HepG2 (cell line): ENCODE data around the gene LIFR. TPM values are rescaled to one million over a fixed set of nuclear protein-coding genes. Genes with fewer than 3 reads are reported as not detected.

ENCODE experiments used
- AKAP8 ChIP-seq: sonication (generic); formaldehyde crosslinking; IDR thresholded peaks from 2 replicates; pipeline ENCODE4 v1.5.1; 2020; ENCODE audit warnings: mild to moderate bottlenecking, missing genetic modification reagents
- ARNT2 ChIP-seq: sonication (generic); formaldehyde crosslinking; IDR thresholded peaks from 2 replicates; pipeline ENCODE4 v1.8.0; 2022; ENCODE audit warnings: mild to moderate bottlenecking, low read depth, missing genetic modification reagents, moderate library complexity
- BHLHE40 ChIP-seq: IDR thresholded peaks from 2 replicates; pipeline ENCODE4 v1.6.1; 2011; ENCODE audit warnings: low read length, improper control_type of control experiment
- BORCS8-MEF2B ChIP-seq: sonication (generic); formaldehyde crosslinking; IDR thresholded peaks from 2 replicates; pipeline ENCODE4 v1.8.0; 2022; ENCODE audit warnings: mild to moderate bottlenecking, missing genetic modification reagents
- GATAD2A ChIP-seq: IDR thresholded peaks from 2 replicates; pipeline ENCODE4 v1.6.1; 2016
- RARG ChIP-seq: sonication (generic); formaldehyde crosslinking; IDR thresholded peaks from 2 replicates; pipeline ENCODE4 v1.4.0; 2020; ENCODE audit warnings: low read depth, mild to moderate bottlenecking, missing genetic modification reagents
- SIN3B ChIP-seq: fragments of 150-350 bp; IDR thresholded peaks from 2 replicates; pipeline ENCODE4 v1.6.1; 2014; ENCODE audit warnings: low read length
- SMAD9 ChIP-seq: sonication (generic); formaldehyde crosslinking; IDR thresholded peaks from 2 replicates; pipeline ENCODE4 v1.5.1; 2020; ENCODE audit warnings: mild to moderate bottlenecking, missing genetic modification reagents
- TBX2 ChIP-seq: sonication (generic); formaldehyde crosslinking; IDR thresholded peaks from 2 replicates; pipeline ENCODE4 v1.5.0; 2020; ENCODE audit warnings: missing genetic modification reagents, mild to moderate bottlenecking, borderline replicate concordance
- ZBTB1 ChIP-seq: sonication (generic); formaldehyde crosslinking; IDR thresholded peaks from 2 replicates; pipeline ENCODE4 v1.4.0; 2020; ENCODE audit warnings: missing genetic modification reagents, borderline replicate concordance
- ZFP36L2 ChIP-seq: sonication (generic); formaldehyde crosslinking; IDR thresholded peaks from 2 replicates; pipeline ENCODE4 v1.4.0; 2020; ENCODE audit warnings: missing genetic modification reagents
- ZNF772 ChIP-seq: sonication (generic); formaldehyde crosslinking; IDR thresholded peaks from 2 replicates; pipeline ENCODE4 v1.5.0; 2020; ENCODE audit warnings: mild to moderate bottlenecking, missing genetic modification reagents
- ZNF883 ChIP-seq: sonication (generic); formaldehyde crosslinking; IDR thresholded peaks from 2 replicates; pipeline ENCODE4 v1.5.1; 2020; ENCODE audit warnings: mild to moderate bottlenecking, missing genetic modification reagents; ENCODE audit errors: not compliant biosample characterization
- polyA plus RNA-seq, 8 experiments: library from polyadenylated mRNA; depleted of rRNA in 3 of 8; stranded (reverse) in 7 of 8; unstranded in 1 of 8; fragments of >200 nt; fragmentation: Illumina TruSeq in 4 of 8; extraction: Trizol in 4 of 8; gene quantifications; 2 replicates each; pipeline versions ENCODE4 v1.2.1 to v1.2.3, GENCODE V29; 2011 to 2016; ENCODE audit warnings: low read depth in 4 of 8, missing spikeins in 1 of 8, mixed read lengths in 1 of 8; ENCODE audit not compliant: insufficient read depth in 1 of 8
- total RNA-seq, 5 experiments: library from RNA; depleted of rRNA; stranded (reverse); fragments of >200 nt; fragmentation: Illumina TruSeq; extraction: Trizol; gene quantifications; 2 replicates each; pipeline ENCODE4 v1.2.3, GENCODE V29; 2016; ENCODE audit warnings: low read depth in 1 of 5
- TF ChIP-seq, protein P1 (sequence below): sonication (generic); formaldehyde crosslinking; IDR thresholded peaks from 2 replicates; pipeline ENCODE4 v1.4.0; 2020; ENCODE audit warnings: missing genetic modification reagents, borderline replicate concordance
- TF ChIP-seq, protein P2 (sequence below): sonication (generic); formaldehyde crosslinking; IDR thresholded peaks from 2 replicates; pipeline ENCODE4 v1.4.0; 2020; ENCODE audit warnings: mild to moderate bottlenecking, missing genetic modification reagents
- TF ChIP-seq, protein P3 (sequence below): sonication (generic); formaldehyde crosslinking; IDR thresholded peaks from 2 replicates; pipeline ENCODE4 v1.4.0; 2020; ENCODE audit warnings: missing genetic modification reagents
- TF ChIP-seq, protein P4 (sequence below): sonication (generic); formaldehyde crosslinking; IDR thresholded peaks from 2 replicates; pipeline ENCODE4 v1.5.1; 2020; ENCODE audit warnings: missing genetic modification reagents, mild to moderate bottlenecking, borderline replicate concordance
- TF ChIP-seq, protein P5 (sequence below): sonication (generic); formaldehyde crosslinking; IDR thresholded peaks from 2 replicates; pipeline ENCODE4 v1.4.0; 2020; ENCODE audit warnings: missing genetic modification reagents

The LIFR gene
- total and polyA plus RNA-seq, 2 of the 13 experiments (the other 11 are each of a cell fraction or from before 2014, with no cell fraction given), result 6.3 to 25.2 TPM

DNA sequence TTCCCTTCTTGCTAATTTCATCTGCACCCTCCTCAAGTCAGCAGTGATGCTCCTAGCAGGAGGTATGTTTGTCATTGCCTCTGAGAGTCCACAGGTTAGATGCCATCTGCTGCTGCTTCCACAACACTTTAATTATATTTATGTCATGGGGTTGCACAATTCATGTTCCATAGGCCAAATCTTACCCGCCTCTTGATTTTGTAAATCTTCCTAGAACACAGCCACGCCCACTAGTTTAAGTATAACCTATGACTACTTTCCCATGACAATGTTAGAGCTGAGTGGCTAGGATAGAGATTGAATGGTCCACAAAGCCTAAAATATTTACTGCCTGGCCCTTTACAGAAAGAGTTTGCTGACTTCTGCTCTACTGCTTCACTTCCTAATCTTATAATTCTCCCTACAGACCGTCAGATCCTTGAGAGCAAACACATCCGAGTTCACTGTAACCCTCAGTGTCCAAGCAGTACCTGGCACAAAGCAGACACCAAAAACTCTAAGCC lies 21.1 kb downstream of the LIFR start (continued):
- TF ChIP-seq, protein P1, sequence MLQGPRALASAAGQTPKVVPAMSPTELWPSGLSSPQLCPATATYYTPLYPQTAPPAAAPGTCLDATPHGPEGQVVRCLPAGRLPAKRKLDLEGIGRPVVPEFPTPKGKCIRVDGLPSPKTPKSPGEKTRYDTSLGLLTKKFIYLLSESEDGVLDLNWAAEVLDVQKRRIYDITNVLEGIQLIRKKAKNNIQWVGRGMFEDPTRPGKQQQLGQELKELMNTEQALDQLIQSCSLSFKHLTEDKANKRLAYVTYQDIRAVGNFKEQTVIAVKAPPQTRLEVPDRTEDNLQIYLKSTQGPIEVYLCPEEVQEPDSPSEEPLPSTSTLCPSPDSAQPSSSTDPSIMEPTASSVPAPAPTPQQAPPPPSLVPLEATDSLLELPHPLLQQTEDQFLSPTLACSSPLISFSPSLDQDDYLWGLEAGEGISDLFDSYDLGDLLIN (CRISPR knock-in tag), result no peak
- TF ChIP-seq RARG (CRISPR knock-in tag) (no peak), ZNF772 (CRISPR knock-in tag) (no peak), TBX2 (CRISPR knock-in tag) (peak; percentile 57), SMAD9 (CRISPR knock-in tag) (no peak), SIN3B (no peak), ARNT2 (no peak), ZBTB1 (CRISPR knock-in tag) (no peak), BORCS8-MEF2B (CRISPR knock-in tag) (no peak), AKAP8 (CRISPR knock-in tag) (no peak), ZNF883 (CRISPR knock-in tag) (no peak), ZFP36L2 (no peak), GATAD2A (CRISPR knock-in tag) (peak; percentile 49; the same call in 1 of the 2 replicates), BHLHE40 (no peak)
- TF ChIP-seq, protein P2, sequence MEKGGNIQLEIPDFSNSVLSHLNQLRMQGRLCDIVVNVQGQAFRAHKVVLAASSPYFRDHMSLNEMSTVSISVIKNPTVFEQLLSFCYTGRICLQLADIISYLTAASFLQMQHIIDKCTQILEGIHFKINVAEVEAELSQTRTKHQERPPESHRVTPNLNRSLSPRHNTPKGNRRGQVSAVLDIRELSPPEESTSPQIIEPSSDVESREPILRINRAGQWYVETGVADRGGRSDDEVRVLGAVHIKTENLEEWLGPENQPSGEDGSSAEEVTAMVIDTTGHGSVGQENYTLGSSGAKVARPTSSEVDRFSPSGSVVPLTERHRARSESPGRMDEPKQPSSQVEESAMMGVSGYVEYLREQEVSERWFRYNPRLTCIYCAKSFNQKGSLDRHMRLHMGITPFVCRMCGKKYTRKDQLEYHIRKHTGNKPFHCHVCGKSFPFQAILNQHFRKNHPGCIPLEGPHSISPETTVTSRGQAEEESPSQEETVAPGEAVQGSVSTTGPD (CRISPR knock-in tag), result no peak
- TF ChIP-seq, protein P3, sequence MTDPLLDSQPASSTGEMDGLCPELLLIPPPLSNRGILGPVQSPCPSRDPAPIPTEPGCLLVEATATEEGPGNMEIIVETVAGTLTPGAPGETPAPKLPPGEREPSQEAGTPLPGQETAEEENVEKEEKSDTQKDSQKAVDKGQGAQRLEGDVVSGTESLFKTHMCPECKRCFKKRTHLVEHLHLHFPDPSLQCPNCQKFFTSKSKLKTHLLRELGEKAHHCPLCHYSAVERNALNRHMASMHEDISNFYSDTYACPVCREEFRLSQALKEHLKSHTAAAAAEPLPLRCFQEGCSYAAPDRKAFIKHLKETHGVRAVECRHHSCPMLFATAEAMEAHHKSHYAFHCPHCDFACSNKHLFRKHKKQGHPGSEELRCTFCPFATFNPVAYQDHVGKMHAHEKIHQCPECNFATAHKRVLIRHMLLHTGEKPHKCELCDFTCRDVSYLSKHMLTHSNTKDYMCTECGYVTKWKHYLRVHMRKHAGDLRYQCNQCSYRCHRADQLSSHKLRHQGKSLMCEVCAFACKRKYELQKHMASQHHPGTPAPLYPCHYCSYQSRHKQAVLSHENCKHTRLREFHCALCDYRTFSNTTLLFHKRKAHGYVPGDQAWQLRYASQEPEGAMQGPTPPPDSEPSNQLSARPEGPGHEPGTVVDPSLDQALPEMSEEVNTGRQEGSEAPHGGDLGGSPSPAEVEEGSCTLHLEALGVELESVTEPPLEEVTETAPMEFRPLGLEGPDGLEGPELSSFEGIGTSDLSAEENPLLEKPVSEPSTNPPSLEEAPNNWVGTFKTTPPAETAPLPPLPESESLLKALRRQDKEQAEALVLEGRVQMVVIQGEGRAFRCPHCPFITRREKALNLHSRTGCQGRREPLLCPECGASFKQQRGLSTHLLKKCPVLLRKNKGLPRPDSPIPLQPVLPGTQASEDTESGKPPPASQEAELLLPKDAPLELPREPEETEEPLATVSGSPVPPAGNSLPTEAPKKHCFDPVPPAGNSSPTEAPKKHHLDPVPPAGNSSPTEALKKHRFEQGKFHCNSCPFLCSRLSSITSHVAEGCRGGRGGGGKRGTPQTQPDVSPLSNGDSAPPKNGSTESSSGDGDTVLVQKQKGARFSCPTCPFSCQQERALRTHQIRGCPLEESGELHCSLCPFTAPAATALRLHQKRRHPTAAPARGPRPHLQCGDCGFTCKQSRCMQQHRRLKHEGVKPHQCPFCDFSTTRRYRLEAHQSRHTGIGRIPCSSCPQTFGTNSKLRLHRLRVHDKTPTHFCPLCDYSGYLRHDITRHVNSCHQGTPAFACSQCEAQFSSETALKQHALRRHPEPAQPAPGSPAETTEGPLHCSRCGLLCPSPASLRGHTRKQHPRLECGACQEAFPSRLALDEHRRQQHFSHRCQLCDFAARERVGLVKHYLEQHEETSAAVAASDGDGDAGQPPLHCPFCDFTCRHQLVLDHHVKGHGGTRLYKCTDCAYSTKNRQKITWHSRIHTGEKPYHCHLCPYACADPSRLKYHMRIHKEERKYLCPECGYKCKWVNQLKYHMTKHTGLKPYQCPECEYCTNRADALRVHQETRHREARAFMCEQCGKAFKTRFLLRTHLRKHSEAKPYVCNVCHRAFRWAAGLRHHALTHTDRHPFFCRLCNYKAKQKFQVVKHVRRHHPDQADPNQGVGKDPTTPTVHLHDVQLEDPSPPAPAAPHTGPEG (CRISPR knock-in tag), result no peak
- TF ChIP-seq, protein P4, sequence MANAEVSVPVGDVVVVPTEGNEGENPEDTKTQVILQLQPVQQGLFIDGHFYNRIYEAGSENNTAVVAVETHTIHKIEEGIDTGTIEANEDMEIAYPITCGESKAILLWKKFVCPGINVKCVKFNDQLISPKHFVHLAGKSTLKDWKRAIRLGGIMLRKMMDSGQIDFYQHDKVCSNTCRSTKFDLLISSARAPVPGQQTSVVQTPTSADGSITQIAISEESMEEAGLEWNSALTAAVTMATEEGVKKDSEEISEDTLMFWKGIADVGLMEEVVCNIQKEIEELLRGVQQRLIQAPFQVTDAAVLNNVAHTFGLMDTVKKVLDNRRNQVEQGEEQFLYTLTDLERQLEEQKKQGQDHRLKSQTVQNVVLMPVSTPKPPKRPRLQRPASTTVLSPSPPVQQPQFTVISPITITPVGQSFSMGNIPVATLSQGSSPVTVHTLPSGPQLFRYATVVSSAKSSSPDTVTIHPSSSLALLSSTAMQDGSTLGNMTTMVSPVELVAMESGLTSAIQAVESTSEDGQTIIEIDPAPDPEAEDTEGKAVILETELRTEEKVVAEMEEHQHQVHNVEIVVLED (CRISPR knock-in tag), result no peak
- TF ChIP-seq, protein P5, sequence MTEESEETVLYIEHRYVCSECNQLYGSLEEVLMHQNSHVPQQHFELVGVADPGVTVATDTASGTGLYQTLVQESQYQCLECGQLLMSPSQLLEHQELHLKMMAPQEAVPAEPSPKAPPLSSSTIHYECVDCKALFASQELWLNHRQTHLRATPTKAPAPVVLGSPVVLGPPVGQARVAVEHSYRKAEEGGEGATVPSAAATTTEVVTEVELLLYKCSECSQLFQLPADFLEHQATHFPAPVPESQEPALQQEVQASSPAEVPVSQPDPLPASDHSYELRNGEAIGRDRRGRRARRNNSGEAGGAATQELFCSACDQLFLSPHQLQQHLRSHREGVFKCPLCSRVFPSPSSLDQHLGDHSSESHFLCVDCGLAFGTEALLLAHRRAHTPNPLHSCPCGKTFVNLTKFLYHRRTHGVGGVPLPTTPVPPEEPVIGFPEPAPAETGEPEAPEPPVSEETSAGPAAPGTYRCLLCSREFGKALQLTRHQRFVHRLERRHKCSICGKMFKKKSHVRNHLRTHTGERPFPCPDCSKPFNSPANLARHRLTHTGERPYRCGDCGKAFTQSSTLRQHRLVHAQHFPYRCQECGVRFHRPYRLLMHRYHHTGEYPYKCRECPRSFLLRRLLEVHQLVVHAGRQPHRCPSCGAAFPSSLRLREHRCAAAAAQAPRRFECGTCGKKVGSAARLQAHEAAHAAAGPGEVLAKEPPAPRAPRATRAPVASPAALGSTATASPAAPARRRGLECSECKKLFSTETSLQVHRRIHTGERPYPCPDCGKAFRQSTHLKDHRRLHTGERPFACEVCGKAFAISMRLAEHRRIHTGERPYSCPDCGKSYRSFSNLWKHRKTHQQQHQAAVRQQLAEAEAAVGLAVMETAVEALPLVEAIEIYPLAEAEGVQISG, result 0 out of 2 replicates have a peak, but pooled peaks have one; percentile 3
